DOHH2 (cell line): Measurements from ENCODE around the gene PTGR3.

Source experiments
- EZH2phosphoT487 ChIP-seq: fragments of 200-600 bp; sonication (generic); IDR thresholded peaks from 2 replicates; pipeline ENCODE4 v1.6.1; 2017; ENCODE audit warnings: borderline replicate concordance, mild to moderate bottlenecking, antibody characterized with exemption, low read length, moderate library complexity, mixed read lengths
- TF ChIP-seq, protein P1 (sequence below): fragments of 200-600 bp; sonication (generic); IDR thresholded peaks from one replicate; pipeline ENCODE4 v1.5.1; 2014; ENCODE audit warnings: antibody characterized with exemption, mild to moderate bottlenecking, low read depth, low read length; ENCODE audit not compliant: poor library complexity, severe bottlenecking

DNA sequence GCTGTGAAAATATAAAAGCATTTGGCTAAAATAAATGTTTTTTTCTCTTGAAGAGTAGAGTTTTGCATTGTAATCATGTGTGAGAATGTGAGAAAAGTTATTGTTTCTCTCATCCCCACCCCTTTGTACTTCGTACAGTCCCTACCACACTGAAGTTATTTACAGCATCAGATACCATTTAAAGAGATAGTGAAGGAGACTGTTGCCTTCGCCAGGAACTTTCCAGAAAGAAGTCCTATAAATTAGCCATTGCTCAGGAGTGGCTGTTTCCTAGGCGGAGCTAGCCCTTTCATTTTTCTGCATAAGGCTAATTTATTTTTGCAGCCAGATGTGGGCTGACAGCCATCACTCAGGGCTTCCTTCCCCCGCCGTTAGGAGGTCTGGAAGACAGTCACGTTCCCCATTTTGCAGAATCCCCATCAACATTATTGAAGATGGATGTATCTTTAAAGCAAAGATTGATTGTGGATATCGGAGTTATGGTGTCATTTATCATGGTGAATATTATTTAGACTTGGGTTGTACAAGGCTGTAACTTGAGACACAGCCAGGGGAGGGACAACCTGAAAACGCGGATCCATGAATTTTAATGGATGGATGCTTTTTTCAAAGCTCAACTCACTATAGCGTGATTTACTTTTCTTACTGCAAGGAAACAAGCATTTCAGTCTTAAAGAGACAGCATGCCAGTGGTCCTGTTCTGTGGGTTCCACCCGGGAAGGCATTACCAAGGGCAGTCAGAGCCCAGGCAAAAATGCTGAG is 18.8 kb upstream of the PTGR3 start:
- TF ChIP-seq, protein P1, sequence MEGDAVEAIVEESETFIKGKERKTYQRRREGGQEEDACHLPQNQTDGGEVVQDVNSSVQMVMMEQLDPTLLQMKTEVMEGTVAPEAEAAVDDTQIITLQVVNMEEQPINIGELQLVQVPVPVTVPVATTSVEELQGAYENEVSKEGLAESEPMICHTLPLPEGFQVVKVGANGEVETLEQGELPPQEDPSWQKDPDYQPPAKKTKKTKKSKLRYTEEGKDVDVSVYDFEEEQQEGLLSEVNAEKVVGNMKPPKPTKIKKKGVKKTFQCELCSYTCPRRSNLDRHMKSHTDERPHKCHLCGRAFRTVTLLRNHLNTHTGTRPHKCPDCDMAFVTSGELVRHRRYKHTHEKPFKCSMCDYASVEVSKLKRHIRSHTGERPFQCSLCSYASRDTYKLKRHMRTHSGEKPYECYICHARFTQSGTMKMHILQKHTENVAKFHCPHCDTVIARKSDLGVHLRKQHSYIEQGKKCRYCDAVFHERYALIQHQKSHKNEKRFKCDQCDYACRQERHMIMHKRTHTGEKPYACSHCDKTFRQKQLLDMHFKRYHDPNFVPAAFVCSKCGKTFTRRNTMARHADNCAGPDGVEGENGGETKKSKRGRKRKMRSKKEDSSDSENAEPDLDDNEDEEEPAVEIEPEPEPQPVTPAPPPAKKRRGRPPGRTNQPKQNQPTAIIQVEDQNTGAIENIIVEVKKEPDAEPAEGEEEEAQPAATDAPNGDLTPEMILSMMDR: no peak
- TF ChIP-seq EZH2phosphoT487: no peak
